ENCODE measurements around the gene RAB18.
A peak's percentile ranks its signal among the peaks of the same experiment; 100 is the strongest.
"Not testable (repeated sequence)": the region's sequence is repeated elsewhere in the genome, so short reads cannot be mapped to it uniquely, and the experiment has no call there.

Gene RAB18

DNA sequence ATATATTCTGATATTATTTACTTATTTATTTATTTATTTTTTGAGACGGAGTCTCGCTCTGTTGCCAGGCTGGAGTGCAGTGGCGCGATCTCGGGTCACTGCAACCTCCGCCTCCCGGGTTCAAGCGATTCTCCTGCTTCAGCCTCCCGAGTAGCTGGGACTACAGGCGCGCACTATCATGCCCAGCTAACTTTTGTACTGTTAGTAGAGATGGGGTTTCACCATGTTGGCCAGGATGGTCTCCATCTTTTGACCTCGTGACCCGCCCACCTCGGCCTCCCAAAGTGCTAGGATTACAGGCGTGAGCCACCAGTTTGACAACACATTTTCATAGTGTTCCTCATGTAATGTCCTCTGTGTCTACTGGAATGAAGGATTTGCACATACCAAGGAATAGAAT, 1.4 kb downstream of the RAB18 start:
- not testable (repeated sequence) for DNase-seq

DNA sequence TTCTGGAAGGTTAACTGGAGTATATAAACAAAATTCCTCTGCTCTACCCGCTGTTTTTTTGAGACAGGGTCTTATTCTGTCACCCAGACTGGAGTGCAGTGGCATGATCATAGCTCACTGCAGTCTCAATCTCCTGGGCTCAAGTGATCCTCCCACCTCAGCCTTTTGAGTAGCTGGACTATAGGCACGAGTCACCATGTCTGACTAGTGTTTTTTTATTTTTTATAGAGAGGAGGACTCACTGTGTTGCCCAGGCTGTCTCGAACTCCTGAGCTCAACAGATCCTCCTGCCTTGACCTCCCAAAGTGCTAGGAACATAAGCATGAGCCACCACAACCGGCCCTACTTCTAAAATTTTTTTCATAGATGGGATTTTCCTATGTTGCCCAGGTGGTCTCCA, 2.2 kb downstream of the RAB18 start:
- DNase-seq: no peak

GRCh38 chr10:27512548-27512947, 8.4 kb downstream of the RAB18 start:
- no peak for DNase-seq

- DNase-seq: no peak
Observed at GRCh38 chr10:27513451-27514191, 9.5 kb downstream of the RAB18 start.

DNA sequence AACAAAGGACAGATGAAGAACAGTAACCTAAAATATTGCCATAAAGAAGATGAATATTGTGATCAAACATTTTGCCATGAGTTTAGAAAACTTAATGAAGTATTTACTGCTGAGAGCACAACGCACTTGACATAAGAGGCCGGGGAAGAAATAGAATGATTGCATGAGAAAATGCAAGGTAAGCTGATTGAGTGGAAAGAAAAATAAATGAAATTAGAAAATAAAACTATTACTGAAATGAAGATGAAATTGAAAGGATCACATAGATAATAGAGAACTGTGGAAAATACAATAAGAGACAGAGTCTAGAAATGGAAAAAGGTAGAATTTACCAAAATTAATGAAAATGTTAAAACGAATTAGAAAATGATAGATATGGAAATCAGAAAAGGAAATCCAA, 10.1 kb downstream of the RAB18 start:
- DNase-seq: no peak

- DNase-seq: no peak
Observed at GRCh38 chr10:27518261-27518660, 14.2 kb downstream of the RAB18 start.

GRCh38 chr10:27525819-27526218, 21.7 kb downstream of the RAB18 start:
- no peak for DNase-seq

DNA sequence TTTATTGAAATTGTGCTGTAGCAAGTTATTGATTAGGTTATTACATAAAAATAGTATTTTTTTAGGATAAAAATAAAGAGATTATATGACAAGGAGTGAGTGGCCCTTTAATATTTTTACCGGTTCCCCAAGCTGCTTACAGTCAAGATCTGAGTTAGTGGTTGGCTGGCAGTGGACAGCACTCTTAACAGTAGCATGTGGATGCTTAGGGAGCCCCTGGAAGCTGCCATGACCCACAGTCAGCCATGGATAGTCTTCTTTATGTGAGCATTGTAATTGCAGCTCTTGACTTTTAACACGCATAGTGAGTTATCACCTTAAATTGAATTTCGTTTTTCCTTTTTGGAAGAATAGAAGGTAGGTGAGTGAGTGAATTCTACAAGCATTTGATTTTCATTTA, 22.1 kb downstream of the RAB18 start:
- DNase-seq: no peak

DNA sequence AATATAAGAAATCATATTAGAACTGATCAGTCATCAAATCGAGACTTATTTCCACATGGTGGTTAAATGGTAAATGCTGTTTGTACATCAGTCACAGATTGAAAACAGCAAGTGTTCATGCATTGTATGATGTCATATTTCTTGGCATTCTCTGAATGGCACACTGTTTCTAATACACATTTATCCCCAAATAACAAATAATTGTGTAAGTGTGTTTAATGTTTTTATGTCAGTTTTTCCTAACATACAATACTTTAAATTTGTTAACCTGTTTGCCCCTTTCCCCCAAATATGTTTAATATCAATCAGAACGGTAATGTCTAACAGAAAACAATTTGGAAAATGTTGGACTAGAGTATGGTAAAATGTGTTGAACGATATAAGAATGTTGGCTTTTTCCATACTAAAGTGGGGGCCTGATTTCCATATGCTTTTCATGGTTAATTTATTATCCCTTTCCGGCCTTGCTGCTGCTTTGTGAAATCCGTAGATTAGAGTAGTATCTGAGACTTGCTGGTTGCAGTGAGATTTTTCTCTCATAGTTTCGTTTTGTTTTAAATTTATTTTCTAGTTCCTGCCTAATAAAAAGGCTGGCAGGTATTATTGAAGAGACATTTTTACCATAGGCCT, 23.7 kb downstream of the RAB18 start:
- DNase-seq: no peak

- no peak for DNase-seq
Observed at GRCh38 chr10:27529010-27529783, 25.1 kb downstream of the RAB18 start.

DNA sequence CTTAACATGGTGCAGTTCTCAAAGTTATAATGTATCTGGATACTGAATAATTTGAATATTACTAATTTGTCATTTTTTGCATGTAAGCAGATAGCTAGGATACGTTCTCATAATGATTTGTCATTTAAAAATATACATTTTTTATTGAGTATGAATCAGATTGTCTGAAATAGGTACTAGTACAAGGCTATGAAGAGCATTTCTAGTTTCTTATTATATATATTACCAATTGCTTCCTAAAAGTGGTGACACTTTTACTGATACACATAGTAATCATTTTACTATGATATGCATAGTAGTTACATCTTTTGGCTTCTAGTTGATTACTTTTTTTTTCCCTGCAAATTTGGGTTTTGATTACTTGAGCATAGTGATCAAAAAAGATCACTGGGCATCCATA, 26.4 kb downstream of the RAB18 start:
- no peak for DNase-seq

GRCh38 chr10:27531336-27531847, 27.3 kb downstream of the RAB18 start:
- no peak for DNase-seq

GRCh38 chr10:27534161-27534700, 30.1 kb downstream of the RAB18 start:
- DNase-seq: peak; percentile 28

DNA sequence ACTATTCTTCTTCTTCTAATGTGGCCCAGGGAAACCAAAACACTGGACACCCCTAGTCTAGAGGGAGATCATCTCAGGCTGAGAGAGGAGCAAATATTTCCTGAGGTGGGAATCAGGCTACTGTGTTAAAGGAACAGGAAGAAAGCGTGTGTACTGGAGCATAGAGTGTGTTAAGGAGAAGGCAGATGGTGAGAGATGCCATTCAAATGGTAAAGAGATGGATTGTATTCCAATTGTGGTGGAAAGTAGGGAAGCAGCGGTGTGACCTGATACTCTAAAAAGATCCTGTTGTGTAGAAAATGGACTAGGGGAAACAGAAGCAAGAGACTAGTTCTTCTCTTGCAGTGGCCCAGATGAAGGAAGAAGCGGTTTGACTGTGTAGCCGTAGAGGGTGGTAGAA, 31.2 kb downstream of the RAB18 start:
- peak; percentile 67 for DNase-seq

GRCh38 chr10:27536437-27536836, 32.3 kb downstream of the RAB18 start:
- no peak for DNase-seq

DNA sequence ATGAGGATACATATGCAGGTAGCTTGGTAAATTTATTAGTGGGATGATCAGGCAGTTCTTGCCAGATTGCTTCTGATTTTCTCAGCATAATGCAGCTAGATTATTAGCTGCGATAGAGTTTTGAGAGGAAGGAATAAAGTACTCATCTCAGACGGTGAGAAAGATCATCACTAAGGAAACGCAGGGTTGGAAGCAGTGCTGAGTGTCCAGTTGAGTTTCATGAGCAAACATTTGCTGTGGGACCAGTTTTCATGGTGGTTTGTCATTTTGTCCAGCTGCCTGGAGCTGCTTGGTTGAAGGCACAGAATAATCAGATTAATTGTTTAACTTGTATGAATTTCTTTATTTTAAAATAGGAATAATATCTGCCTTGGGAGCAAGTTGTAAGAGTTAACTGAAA, 33.1 kb downstream of the RAB18 start:
- DNase-seq: no peak

- no peak for DNase-seq
Observed at GRCh38 chr10:27537787-27538186, 33.7 kb downstream of the RAB18 start.

- DNase-seq: no peak
Observed at GRCh38 chr10:27540672-27541071, 36.6 kb downstream of the RAB18 start.

GRCh38 chr10:27541796-27542729, 38.0 kb downstream of the RAB18 start:
- DNase-seq: no peak

- DNase-seq: no peak
Observed at GRCh38 chr10:27542812-27543211, 38.7 kb downstream of the RAB18 start.

DNA sequence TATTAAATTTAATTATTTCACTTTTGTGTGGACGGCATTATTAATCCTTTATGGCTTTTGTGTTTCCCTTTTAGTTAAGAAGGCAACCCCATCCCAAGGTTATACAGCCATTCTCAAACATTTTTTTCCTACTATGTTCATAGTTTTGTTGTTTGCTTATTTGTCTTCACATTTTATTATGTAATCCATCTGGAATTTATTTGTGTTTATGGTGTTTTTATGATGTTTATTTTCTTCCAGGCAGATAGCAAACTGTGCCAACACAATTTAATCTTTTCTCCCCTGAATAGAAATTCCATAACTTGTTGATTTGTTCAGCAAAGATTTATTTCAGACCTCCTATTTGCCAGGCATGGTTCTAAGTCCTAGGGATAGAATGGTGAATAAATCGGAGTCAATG, 42.9 kb downstream of the RAB18 start:
- DNase-seq: no peak

DNA sequence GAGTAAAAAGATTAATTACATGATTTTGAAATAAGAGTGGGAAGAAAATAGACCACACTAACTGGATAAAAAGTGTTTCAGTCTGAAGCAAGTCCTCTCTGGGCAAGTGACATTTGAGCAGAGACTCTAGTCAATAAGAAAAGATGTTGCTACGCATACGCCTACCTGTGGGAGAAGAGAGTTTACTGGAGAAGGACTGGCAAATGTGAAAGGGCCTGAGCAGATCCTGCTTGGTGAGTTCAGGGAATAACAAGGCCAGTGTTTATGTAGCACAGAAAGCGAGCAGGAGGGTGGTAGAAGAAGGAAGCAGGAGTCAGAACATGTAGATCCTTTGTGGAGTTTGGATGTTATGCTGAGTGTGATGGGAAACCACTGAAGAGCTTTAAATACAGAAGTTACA, 43.4 kb downstream of the RAB18 start:
- no peak for DNase-seq
